Posterior cingulate gyrus (tissue), 11 donors: ENCODE measurements around the gene DEPDC1.
"Not testable (repeated sequence)": the region's sequence is repeated elsewhere in the genome, so short reads cannot be mapped to it uniquely, and the experiment has no call there.

Source experiments
- DNase-seq, 10 donors: peaks; one replicate each; pipeline versions ENCODE4 v3.0.0 to v3.0.0-alpha.2; 2020 to 2021; ENCODE audit warnings: mixed read lengths in 3 of 10
- intact Hi-C: fragments of 100-400 bp; cut with DNase I; formaldehyde crosslinking; loops from one replicate; pipeline ENCODE4 v1.15.1; 2023

DEPDC1 gene

GRCh38 chr1:68496680-68497357, at the start of gene DEPDC1:
Gene DEPDC1, minus strand, starts transcription at chr1:68497082. Its CDS starts 83 bp downstream, at chr1:68496999.
- DNase-seq: peak; percentile 86 to 98 (median 92)
- intact Hi-C loops: no loop called here

GRCh38 chr1:68544651-68545050, 47.8 kb upstream of the DEPDC1 start:
- intact Hi-C loops: no loop called here
- no peak for DNase-seq

DNA sequence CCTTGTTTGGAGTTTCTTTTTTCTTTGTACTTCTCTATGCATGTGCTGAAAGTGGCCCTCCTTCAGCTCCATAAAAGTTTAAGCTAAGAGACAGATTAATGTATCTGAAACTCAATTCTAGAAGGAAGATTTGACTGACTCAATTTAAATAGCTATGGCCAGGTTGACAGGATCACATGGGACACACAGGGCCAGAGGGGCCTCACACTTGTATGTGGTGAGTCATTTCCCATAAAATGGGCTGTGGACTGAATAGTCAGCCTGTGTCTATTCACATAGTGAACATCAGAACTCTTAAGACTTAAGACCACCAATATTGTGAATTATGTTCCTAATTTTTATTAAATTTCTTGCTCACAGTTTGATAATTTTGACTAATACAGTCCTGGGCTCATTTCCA, 45.7 kb upstream of the DEPDC1 start:
- intact Hi-C loops: no loop called here
- DNase-seq: no peak

GRCh38 chr1:68538941-68539340, 42.1 kb upstream of the DEPDC1 start:
- DNase-seq: no peak
- intact Hi-C loops: no loop called here

- DNase-seq: peak in 1 of 10 donors; percentile 36
- intact Hi-C loops: no loop called here
Observed at GRCh38 chr1:68528243-68528642, 31.4 kb upstream of the DEPDC1 start.

DNA sequence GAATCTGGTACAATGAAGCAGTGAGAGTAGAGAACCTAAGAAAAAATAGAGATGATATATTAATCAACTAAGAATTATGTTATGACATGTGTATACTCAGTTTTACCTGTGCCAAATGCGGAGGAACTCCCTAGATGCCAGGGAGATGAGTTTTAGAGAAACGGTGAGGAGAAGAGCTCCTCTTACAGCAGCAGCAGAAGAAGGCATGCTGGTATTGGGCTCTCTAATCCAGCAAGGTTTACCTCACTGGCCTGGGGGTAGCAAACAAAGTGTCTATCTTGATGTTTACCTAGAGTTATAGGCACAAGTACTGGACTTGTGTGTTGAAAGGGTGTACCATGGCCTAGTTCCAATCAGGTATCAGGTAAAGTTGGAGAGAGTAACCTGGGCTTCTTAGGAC, 28.9 kb upstream of the DEPDC1 start:
- intact Hi-C loops: no loop called here
- no peak for DNase-seq

DNA sequence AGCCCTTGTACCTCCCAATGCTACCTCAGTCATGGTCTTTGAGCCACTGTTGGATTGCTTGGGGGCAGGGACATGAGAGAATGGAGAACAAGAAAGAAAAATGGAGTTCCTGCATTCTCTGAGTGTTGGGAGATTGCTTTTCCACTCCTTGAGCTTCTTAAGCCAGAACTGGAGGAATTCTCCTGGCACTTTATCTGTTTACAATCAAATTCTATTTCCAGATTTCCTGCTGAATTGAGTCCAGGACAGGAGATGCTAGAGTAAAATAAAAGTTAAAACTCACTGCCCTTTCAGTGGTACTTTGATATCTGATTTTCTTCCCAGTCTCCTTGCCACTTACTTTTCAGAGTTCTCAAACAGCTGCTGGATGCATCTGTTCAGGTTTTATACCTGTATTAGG, 24.4 kb upstream of the DEPDC1 start:
- no peak for DNase-seq
- intact Hi-C loops: no loop called here

GRCh38 chr1:68516066-68516465, 19.2 kb upstream of the DEPDC1 start:
- intact Hi-C loops: no loop called here
- DNase-seq: no peak

- intact Hi-C loops: no loop called here
- no peak for DNase-seq
Observed at GRCh38 chr1:68511254-68511653, 14.4 kb upstream of the DEPDC1 start.

GRCh38 chr1:68506386-68506785, 9.5 kb upstream of the DEPDC1 start:
- no peak for DNase-seq
- intact Hi-C loops: no loop called here

DNA sequence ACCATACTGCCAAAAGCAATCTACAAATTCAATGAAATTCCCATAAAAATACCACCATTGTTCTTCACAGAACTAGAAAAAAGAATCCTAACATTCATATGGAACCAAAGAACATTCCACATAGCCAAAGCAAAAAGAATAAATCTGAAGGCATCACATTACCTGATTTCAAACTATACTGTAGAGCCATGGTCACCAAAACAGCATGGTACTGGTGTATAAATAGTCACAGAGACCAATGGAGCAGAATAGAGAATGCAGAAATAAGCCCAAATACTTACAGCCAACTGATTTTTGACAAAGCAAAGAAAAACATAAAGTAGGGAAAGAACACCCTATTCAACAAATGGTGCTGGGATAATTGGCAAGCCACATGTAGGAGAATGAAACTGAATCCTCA, 6.2 kb upstream of the DEPDC1 start:
- intact Hi-C loops: no loop called here
- DNase-seq: no peak

GRCh38 chr1:68497358-68497698, 446 bp upstream of the DEPDC1 start:
- intact Hi-C loops: no loop called here
- no peak for DNase-seq

DNA sequence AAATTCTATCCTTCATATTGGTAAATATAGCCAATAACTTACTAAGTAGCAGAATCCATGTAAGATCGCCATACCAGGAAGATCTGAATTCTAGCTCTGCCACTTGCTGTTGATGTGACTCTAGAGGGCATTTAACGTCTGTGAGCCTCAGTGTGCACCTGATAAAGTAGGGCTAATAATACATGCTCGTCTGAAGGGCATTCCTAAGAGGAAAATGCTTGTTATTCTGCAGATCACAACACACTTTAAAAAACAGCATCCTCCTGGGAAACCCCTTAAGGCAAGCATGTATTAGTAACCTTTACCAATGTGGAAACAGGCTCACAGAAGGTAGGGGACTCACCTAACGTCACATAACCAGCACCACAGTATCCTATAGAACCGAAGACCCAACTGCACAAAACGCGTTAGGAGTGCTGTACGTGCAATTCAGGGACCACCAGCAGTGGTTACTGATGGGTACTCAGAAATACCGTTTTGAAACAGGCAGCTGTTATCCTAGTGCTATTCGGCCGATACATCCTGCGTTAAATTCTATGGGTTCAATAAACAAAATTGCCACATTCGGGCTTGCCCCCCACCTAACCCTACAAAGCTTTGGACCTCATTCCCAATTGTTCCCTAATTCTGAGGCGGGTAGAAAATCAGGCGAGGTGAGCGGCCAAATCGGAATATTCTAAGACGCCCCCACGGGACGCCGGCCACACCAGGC, 758 bp downstream of the DEPDC1 start:
- no peak for DNase-seq

GRCh38 chr1:68495532-68495931, 1.4 kb downstream of the DEPDC1 start:
- intact Hi-C loops: no loop called here
- no peak for DNase-seq

More for the DNA sequence above, 758 bp downstream of the DEPDC1 start:
- intact Hi-C loops: no loop called here

- DNase-seq: no peak
- intact Hi-C loops: no loop called here
Observed at GRCh38 chr1:68493193-68493592, 3.7 kb downstream of the DEPDC1 start.

DNA sequence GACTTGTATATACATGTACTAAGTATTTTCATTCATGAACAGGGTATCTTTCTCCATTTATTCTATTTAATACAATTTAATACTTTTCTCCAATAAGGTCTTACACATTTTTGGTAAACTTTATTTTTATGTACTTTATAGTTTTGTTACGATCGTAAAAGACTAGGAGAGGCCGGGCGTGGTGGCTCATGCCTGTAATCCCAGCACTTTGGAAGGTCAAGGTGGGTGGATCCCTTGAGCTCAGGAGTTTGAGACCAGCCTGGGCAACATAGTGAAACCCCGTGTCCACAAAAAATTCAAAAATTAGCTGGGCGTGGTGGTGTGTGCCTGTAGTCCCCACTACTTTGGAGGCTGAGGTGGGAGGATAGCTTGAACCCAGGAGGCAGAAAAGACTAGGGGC, 4.6 kb downstream of the DEPDC1 start:
- DNase-seq, intact Hi-C loops: not testable (repeated sequence)

DNA sequence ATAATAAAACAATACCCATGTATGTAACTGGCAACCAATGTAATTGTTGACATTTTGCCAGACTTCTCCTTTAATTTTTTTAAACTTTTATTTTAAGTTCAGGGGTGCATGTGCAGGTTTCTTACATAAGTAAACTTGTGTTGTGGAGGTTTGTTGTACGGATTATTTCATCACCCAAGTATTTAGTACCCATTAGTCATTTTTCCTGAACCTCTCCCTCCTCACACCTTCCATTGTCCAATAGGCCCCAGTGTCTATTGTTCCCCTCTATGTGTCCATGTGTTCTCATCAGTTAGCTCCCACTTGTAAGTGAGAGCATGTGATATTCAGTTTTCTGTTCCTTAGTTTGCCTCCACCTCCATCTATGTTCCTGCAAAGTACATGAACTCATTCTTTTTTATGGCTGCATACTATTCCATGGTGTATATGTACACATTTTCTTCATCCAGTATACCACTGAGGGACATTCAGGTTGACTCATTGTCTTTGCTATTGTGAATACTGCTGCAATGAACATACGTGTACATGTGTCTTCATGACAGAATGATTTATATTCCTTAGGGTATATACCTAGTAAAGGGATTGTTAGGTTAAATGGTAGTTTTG, 6.7 kb downstream of the DEPDC1 start:
- intact Hi-C loops: no loop called here
- no peak for DNase-seq

DNA sequence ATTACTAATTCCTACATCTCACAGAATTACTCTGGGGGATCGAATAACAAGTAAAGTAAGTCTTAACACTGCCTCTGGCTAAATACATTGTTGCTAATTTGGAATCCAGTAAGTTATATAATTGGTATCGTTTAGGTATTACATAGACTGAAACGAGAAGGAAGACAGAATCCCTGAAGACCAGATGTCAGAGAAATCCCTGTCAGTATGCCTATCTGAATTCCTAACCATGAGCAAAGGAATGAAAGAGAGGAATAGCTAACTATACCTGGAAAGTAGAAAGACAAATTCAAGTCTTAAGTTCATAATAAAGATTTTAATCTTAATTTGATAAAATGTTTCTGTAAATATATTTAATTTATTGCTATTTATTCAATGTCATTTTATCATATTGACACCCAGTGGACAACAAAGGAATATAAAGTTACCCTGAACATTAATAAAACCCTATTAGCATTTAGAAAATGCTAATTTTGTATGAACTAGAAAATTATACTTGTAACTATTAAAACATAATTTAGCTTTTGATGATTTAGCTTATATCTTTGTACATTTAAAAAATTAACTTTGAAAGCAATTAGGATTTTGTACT, 11.4 kb downstream of the DEPDC1 start:
- no peak for DNase-seq
- intact Hi-C loops: no loop called here

- no peak for DNase-seq
- intact Hi-C loops: no loop called here
Observed at GRCh38 chr1:68484618-68485017, 12.3 kb downstream of the DEPDC1 start.

DNA sequence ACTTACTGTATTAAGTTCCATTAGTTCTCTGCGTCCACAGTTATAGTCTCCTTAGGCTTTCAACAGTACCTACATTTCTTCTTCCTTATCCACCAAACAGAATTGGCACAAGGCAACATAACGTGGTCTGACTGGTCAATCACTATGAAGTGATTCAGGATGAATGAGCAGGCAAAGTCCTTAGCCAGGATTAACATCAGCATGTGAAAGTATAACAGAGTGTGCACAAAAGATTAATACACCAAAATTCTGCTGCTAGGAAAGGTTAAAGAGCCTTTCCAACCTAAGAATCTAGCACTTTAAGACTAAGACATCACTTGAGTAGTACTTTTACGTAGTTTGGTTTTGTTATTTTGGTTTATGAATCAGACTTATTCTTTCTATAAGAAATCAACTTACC, 15.8 kb downstream of the DEPDC1 start:
- no peak for DNase-seq
- intact Hi-C loops: no loop called here

GRCh38 chr1:68479501-68479900, 17.4 kb downstream of the DEPDC1 start:
- no peak for DNase-seq
- intact Hi-C loops: no loop called here

DNA sequence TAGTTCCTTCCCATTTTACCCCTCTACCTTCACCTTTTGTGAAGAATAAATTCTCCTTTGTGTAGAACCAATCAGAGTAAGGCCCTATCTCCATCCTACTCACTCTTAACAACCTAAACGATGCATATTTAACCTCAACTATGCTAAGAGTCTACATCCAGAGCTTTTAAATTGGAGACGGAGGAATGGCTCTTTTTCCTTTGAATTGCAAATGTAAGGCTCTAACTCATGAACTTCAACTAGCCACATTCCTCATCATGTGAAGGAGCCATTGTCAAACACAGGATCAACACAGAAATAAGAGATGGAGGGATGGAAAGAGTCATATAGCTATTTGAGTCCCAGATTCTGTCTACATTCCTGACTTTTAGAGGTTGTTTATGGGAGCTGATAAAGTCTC, 18.2 kb downstream of the DEPDC1 start:
- intact Hi-C loops: no loop called here
- DNase-seq: no peak
